Right cardiac atrium (tissue), 5 donors: ENCODE results near the gene INPP4B. TPM values are rescaled to one million over a fixed set of nuclear protein-coding genes. Genes with fewer than 3 reads are reported as not detected.
"Not testable (repeated sequence)": the region's sequence is repeated elsewhere in the genome, so short reads cannot be mapped to it uniquely, and the experiment has no call there.

Source experiments
- ATAC-seq, 2 donors: fragments of 200-7000 bp; cut with Tn5 transposase; one replicate each; pipeline versions ENCODE4 v1.8.0 to v1.9.1; 2020; ENCODE audit warnings: moderate library complexity in 2 of 2, mild to moderate bottlenecking in 1 of 2
- DNase-seq, 3 donors: peaks; one replicate each; pipeline ENCODE4 v3.0.0-alpha.2; 2020
- H3K27ac ChIP-seq: one replicate; pipeline ENCODE4 v1.5.1; 2013; ENCODE audit warnings: mild to moderate bottlenecking, low read length, control low read depth, moderate library complexity
- H3K27me3 ChIP-seq: one replicate; pipeline ENCODE4 v1.6.1; 2013; ENCODE audit not compliant: control insufficient read depth, insufficient read depth
- H3K4me1 ChIP-seq: one replicate; pipeline ENCODE4 v1.6.1; 2013; ENCODE audit warnings: low read length; ENCODE audit not compliant: control insufficient read depth, insufficient read depth
- H3K4me3 ChIP-seq: one replicate; pipeline ENCODE4 v1.5.1; 2013; ENCODE audit warnings: low read length, control low read depth
- H3K9me3 ChIP-seq: one replicate; pipeline ENCODE4 v1.6.1; 2013; ENCODE audit warnings: low read length; ENCODE audit not compliant: control insufficient read depth
- WGBS: extraction: QIAGEN DNeasy Blood & Tissue Kit; methylation state at CpG from one replicate; pipeline ENCODE4 v1.1.7; 2013; 5-methylcytosine and 5-hydroxymethylcytosine counted together
- intact Hi-C, 4 donors: fragments of 100-400 bp; cut with DNase I; formaldehyde crosslinking; loops; one replicate each; pipeline versions ENCODE4 v1.11.0 to v1.14.0; 2022 to 2023
- polyA plus RNA-seq: library from polyadenylated mRNA; stranded (reverse); fragments of 200-250 nt; gene quantifications from one replicate; pipeline ENCODE4 v1.2.3, GENCODE V29; 2013
- total RNA-seq, 4 donors: library from RNA; stranded (reverse); fragmentation: NEBNext Ultra II Directional; extraction: Animal tissue kit (Norgen Biotek cat#: 25700); gene quantifications; one replicate each; pipeline ENCODE4 v1.2.1, GENCODE V29; 2021
- donor health status: healthy with polysubstance abuse.
- donor health status: DM: no; HTN: yes; CAD: no.
- donor health status: DM: no; HTN: no; CAD: no.
- donor health status: DM: no; HTN: yes; CAD: no; lungs with severe emphysema.
- donor health status: DM: yes; HTN: yes; CAD: no.

The INPP4B gene
- total and polyA plus RNA-seq, 5 donors, result 2.9 to 13.2 (median 7.0) TPM

- DNase-seq (no peak), ATAC-seq (no peak)
- 21% methylated on average over 3 of the region's 3 CpGs for WGBS
- no peak overlapping the region for H3K4me3 ChIP-seq
- intact Hi-C loops, result no loop called here
- H3K27me3 ChIP-seq, result no peaks in the 10 kb centered on the region
- no peaks in the 10 kb centered on the region for H3K4me1 ChIP-seq
- H3K9me3 ChIP-seq, result no peaks in the 10 kb centered on the region
- no peak overlapping the region for H3K27ac ChIP-seq
These were observed 306.2 kb downstream of the INPP4B start for GRCh38 chr4:142539796-142540482.

- no peaks in the 10 kb centered on the region for H3K9me3 ChIP-seq
- no peak for DNase-seq
- intact Hi-C loops, result no loop called here
- ATAC-seq, result no peak
- H3K4me1 ChIP-seq, result no peaks in the 10 kb centered on the region
- no peak overlapping the region for H3K4me3 ChIP-seq
- 83% methylated on average over 1 of the region's 1 CpG for WGBS
- H3K27ac ChIP-seq, result no peak overlapping the region
- H3K27me3 ChIP-seq, result no peaks in the 10 kb centered on the region
These were observed 311.1 kb downstream of the INPP4B start for GRCh38 chr4:142535009-142535408.

- no peak overlapping the region for H3K27ac ChIP-seq
- no peaks in the 10 kb centered on the region for H3K9me3 ChIP-seq
- DNase-seq (no peak), ATAC-seq (no peak)
- H3K4me1 ChIP-seq, result no peaks in the 10 kb centered on the region
- H3K4me3 ChIP-seq, result no peak overlapping the region
- H3K27me3 ChIP-seq, result no peaks in the 10 kb centered on the region
- intact Hi-C loops, result no loop called here
- 71% methylated on average over 5 of the region's 5 CpGs for WGBS
These were observed 314.0 kb downstream of the INPP4B start for GRCh38 chr4:142532054-142532453.

GRCh38 chr4:142530728-142531127, 315.4 kb downstream of the INPP4B start:
- no peaks in the 10 kb centered on the region for H3K4me1 ChIP-seq
- no peak for ATAC-seq
- H3K4me3 ChIP-seq, result no peak overlapping the region
- intact Hi-C loops, result no loop called here
- H3K27ac ChIP-seq, result no peak overlapping the region
- no peaks in the 10 kb centered on the region for H3K9me3 ChIP-seq
- no peak for DNase-seq
- H3K27me3 ChIP-seq, result no peaks in the 10 kb centered on the region
- 87% methylated on average over 1 of the region's 1 CpG for WGBS

GRCh38 chr4:142528433-142528832, 317.7 kb downstream of the INPP4B start:
- no peak for ATAC-seq
- no peak overlapping the region for H3K27ac ChIP-seq
- no peak overlapping the region for H3K4me3 ChIP-seq
- no peaks in the 10 kb centered on the region for H3K27me3 ChIP-seq
- no peaks in the 10 kb centered on the region for H3K4me1 ChIP-seq
- 78% methylated on average over 1 of the region's 1 CpG for WGBS
- no peaks in the 10 kb centered on the region for H3K9me3 ChIP-seq
- intact Hi-C loops, result no loop called here
- no peak for DNase-seq

GRCh38 chr4:142523111-142523510, 323.0 kb downstream of the INPP4B start:
- Histone ChIP-seq H3K4me1 (no peaks in the 10 kb centered on the region), H3K9me3 (no peaks in the 10 kb centered on the region), H3K27me3 (no peaks in the 10 kb centered on the region), H3K4me3 (no peak overlapping the region), H3K27ac (no peak overlapping the region)
- WGBS, result 73% methylated on average over 3 of the region's 3 CpGs
- ATAC-seq, result no peak
- intact Hi-C loops, result no loop called here
- DNase-seq, result no peak

GRCh38 chr4:142519342-142519741, 326.8 kb downstream of the INPP4B start:
- H3K4me3 ChIP-seq, result no peak overlapping the region
- DNase-seq (no peak), ATAC-seq (no peak)
- no peaks in the 10 kb centered on the region for H3K27me3 ChIP-seq
- H3K4me1 ChIP-seq, result no peaks in the 10 kb centered on the region
- H3K9me3 ChIP-seq, result no peaks in the 10 kb centered on the region
- no peak overlapping the region for H3K27ac ChIP-seq
- intact Hi-C loops, result no loop called here

- intact Hi-C loops, result no loop called here
- peak; percentile 75 to 85 for ATAC-seq
- Histone ChIP-seq H3K27ac (no peak overlapping the region), H3K4me1 (no peaks in the 10 kb centered on the region), H3K27me3 (no peaks in the 10 kb centered on the region), H3K4me3 (no peak overlapping the region), H3K9me3 (no peaks in the 10 kb centered on the region)
- no peak for DNase-seq
- 62% methylated on average over 4 of the region's 4 CpGs for WGBS
These were observed 329.2 kb downstream of the INPP4B start for GRCh38 chr4:142516686-142517526.

- no peaks in the 10 kb centered on the region for H3K4me1 ChIP-seq
- no peaks in the 10 kb centered on the region for H3K27me3 ChIP-seq
- no peak overlapping the region for H3K27ac ChIP-seq
- no peak for ATAC-seq
- no peak overlapping the region for H3K4me3 ChIP-seq
- intact Hi-C loops, result no loop called here
- 90% methylated on average over 1 of the region's 1 CpG for WGBS
- H3K9me3 ChIP-seq, result no peaks in the 10 kb centered on the region
- DNase-seq, result no peak
These were observed 333.9 kb downstream of the INPP4B start for GRCh38 chr4:142512161-142512560.

GRCh38 chr4:142509881-142510280, 336.2 kb downstream of the INPP4B start:
- no peak overlapping the region for H3K4me3 ChIP-seq
- no peaks in the 10 kb centered on the region for H3K27me3 ChIP-seq
- H3K9me3 ChIP-seq, result no peaks in the 10 kb centered on the region
- no peak for DNase-seq
- no peak for ATAC-seq
- intact Hi-C loops, result no loop called here
- H3K4me1 ChIP-seq, result no peaks in the 10 kb centered on the region
- H3K27ac ChIP-seq, result no peak overlapping the region
- 98% methylated on average over 1 of the region's 1 CpG for WGBS

- H3K4me1 ChIP-seq, H3K27me3 ChIP-seq, H3K9me3 ChIP-seq, ATAC-seq, H3K27ac ChIP-seq, H3K4me3 ChIP-seq, intact Hi-C loops, DNase-seq: not testable (repeated sequence)
- WGBS, result 85% methylated on average over 2 of the region's 2 CpGs
These were observed 336.7 kb downstream of the INPP4B start for GRCh38 chr4:142509381-142509780.
